Heart left ventricle (tissue), 13 donors: ENCODE data around the gene DIP2B.

Experiments
- CTCF ChIP-seq, 12 donors: fragments of 200-600 bp; sonication (generic) in 4 of 12; IDR thresholded peaks; one replicate each; pipeline versions ENCODE4 v1.5.0 to v1.8.0; 2018 to 2022; ENCODE audit warnings: antibody characterized with exemption in 12 of 12, mild to moderate bottlenecking in 5 of 12
- POLR2A ChIP-seq, 2 donors: fragments of 450-650 bp; IDR thresholded peaks; one replicate each; pipeline ENCODE4 v1.6.1; 2017; ENCODE audit warnings: antibody characterized with exemption in 2 of 2, mild to moderate bottlenecking in 2 of 2, moderate library complexity in 2 of 2
- donor health status: ischemic (EF 13 %, LVEDD 7.1; RV severe dilation, severe dysfunction).
- donor health status: DM: no; HTN: yes; CAD: no.
- donor health status: DM: no; HTN: no; CAD: no.
- donor health status: ischemic (EF 25% LVEDD 6.9; RV normal size, moderate dysfunction).
- donor health status: ischemic (EF 25% LVEDD 5.7; RV mildly dilated, moderate dysfunction).
- donor health status: ischemic (EF 35%, LVEDD 5.7; RV mildly dilated, moderate dysfunction).
- donor health status: nonischemic (EF 11% LVEDD 7.7; RV severe dilation, severe dysfunction).
- donor health status: DM: yes; HTN: yes; CAD: no.
- donor health status: PGD.
- donor health status: ischemic (EF 29% LVEDD 5.4; RV normal size, mild dysfunction).
- donor health status: nonischemic (EF 23%, LVEDD 6.1; RV moderate dilation, normal function).

- TF ChIP-seq POLR2A (IDR thresholded peaks at IDR 0.05) (no peak), CTCF (IDR thresholded peaks at IDR 0.05) (no peak)
Observed at GRCh38 chr12:50580436-50580835, 75.7 kb downstream of the DIP2B start.
